Neural progenitor cell (in vitro differentiated cells): ENCODE results near the gene SLC25A26. TPM values are rescaled to one million over a fixed set of nuclear protein-coding genes. Genes with fewer than 3 reads are reported as not detected.

Experiments used
- DNase-seq: peaks from one replicate; pipeline ENCODE4 v3.0.0-alpha.2; 2016; ENCODE audit warnings: low spot score
- H2AFZ ChIP-seq: fragments of 200-600 bp; sonication (generic); replicated peaks from 2 replicates; pipeline ENCODE4 v1.6.1; 2016; ENCODE audit warnings: antibody characterized with exemption
- H3F3A ChIP-seq: fragments of 200-600 bp; sonication (generic); 2 replicates; pipeline ENCODE4 v1.6.1; 2016; ENCODE audit warnings: antibody characterized with exemption, low read depth
- H3K27ac ChIP-seq: fragments of 200-600 bp; sonication (generic); 2 replicates; pipeline ENCODE4 v1.5.1; 2016; ENCODE audit warnings: mild to moderate bottlenecking
- H3K27me3 ChIP-seq: fragments of 200-600 bp; sonication (generic); 2 replicates; pipeline ENCODE4 v1.6.1; 2016; ENCODE audit warnings: mild to moderate bottlenecking, moderate library complexity
- H3K36me3 ChIP-seq: fragments of 200-600 bp; sonication (generic); 2 replicates; pipeline ENCODE4 v1.5.1; 2016
- H3K4me1 ChIP-seq: fragments of 200-600 bp; sonication (generic); 2 replicates; pipeline ENCODE4 v1.6.1; 2016; ENCODE audit warnings: mixed run types
- H3K4me2 ChIP-seq: fragments of 200-600 bp; sonication (generic); 2 replicates; pipeline ENCODE4 v1.6.1; 2016
- H3K4me3 ChIP-seq: fragments of 200-600 bp; sonication (generic); 2 replicates; pipeline ENCODE4 v1.5.1; 2016
- H3K79me2 ChIP-seq: fragments of 200-600 bp; sonication (generic); 2 replicates; pipeline ENCODE4 v1.6.1; 2016; ENCODE audit warnings: low read depth
- H3K9ac ChIP-seq: fragments of 200-600 bp; sonication (generic); 2 replicates; pipeline ENCODE4 v1.6.1; 2016
- H3K9me3 ChIP-seq: fragments of 200-600 bp; sonication (generic); 2 replicates; pipeline ENCODE4 v1.5.1; 2016; ENCODE audit warnings: low read depth
- H4K20me1 ChIP-seq: fragments of 200-600 bp; sonication (generic); 2 replicates; pipeline ENCODE4 v1.6.1; 2016; ENCODE audit warnings: low read depth
- H3K27ac Mint-ChIP-seq: 3 replicates; pipeline ENCODE4 v1.8.0; 2021; ENCODE audit warnings: mixed read lengths
- H3K27me3 Mint-ChIP-seq: 2 replicates; pipeline ENCODE4 v1.8.0; 2022; ENCODE audit warnings: low read depth, mild to moderate bottlenecking, inconsistent platforms, moderate library complexity, mixed read lengths; ENCODE audit not compliant: insufficient read depth
- H3K36me3 Mint-ChIP-seq: 3 replicates; pipeline ENCODE4 v1.8.0; 2021; ENCODE audit warnings: mixed read lengths
- H3K4me1 Mint-ChIP-seq: 3 replicates; pipeline ENCODE4 v1.8.0; 2021; ENCODE audit warnings: mixed read lengths
- H3K4me3 Mint-ChIP-seq: 3 replicates; pipeline ENCODE4 v1.8.0; 2021; ENCODE audit warnings: mild to moderate bottlenecking, moderate library complexity, mixed read lengths
- H3K9me3 Mint-ChIP-seq: 3 replicates; pipeline ENCODE4 v1.8.0; 2020; ENCODE audit warnings: mixed read lengths
- EZH2 ChIP-seq: fragments of 200-600 bp; sonication (generic); IDR thresholded peaks from 2 replicates; pipeline ENCODE4 v1.6.1; 2017; ENCODE audit warnings: antibody characterized with exemption, mild to moderate bottlenecking, moderate library complexity
- EZH2phosphoT487 ChIP-seq: fragments of 200-600 bp; sonication (generic); IDR thresholded peaks from 2 replicates; pipeline ENCODE4 v1.6.1; 2017; ENCODE audit warnings: antibody characterized with exemption
- total RNA-seq: library from RNA; depleted of rRNA; stranded (reverse); fragments of >200 nt; gene quantifications from 2 replicates; pipeline ENCODE4 v1.2.3, GENCODE V29; 2015; ENCODE audit warnings: low replicate concordance
- TF ChIP-seq, protein P1 (sequence below): fragments of 200-600 bp; sonication (generic); IDR thresholded peaks from 2 replicates; pipeline ENCODE4 v1.5.1; 2017; ENCODE audit warnings: antibody characterized with exemption, mild to moderate bottlenecking

The SLC25A26 gene
- total RNA-seq, 1 donor from 2014 or later, result 17.0 TPM

DNA sequence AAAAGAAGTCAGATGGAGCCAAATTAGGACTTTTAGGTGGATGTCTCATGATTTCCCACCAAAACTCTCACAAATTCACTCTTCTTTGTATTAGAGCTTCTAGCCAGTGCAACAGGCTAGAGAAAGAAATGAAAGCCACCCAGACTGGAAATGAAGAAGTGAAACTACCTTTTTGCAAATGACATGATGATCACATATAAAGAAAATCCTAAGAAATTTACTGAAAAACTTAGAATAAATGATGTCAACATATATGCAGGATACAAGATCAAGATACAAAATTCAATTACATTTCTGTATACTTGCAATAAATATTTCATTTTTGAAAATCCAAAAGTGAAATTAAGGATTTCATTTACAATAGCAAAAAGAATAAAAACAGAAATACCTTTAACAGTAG lies 169.2 kb downstream of the SLC25A26 start:
- Histone ChIP-seq H3K36me3 (peaks cover 49% of the 10 kb centered on the region), H3K4me2 (no peak overlapping the region), H4K20me1 (peaks cover 78% of the 10 kb centered on the region), H3K27me3 (no peaks in the 10 kb centered on the region), H3K9ac (no peak overlapping the region), H3F3A (peaks cover 50% of the 10 kb centered on the region), H3K9me3 (no peaks in the 10 kb centered on the region), H3K4me3 (no peak overlapping the region), H3K27ac (peak overlapping the region; percentile 63), H3K79me2 (peaks cover 78% of the 10 kb centered on the region), H3K4me1 (peaks cover 3% of the 10 kb centered on the region), H2AFZ (no peak overlapping the region)
- DNase-seq, result no peak
- H3K27me3 Mint-ChIP-seq, result no peaks in the 10 kb centered on the region
- H3K4me1 Mint-ChIP-seq, result peaks cover 9% of the 10 kb centered on the region
- no peak overlapping the region for H3K27ac Mint-ChIP-seq
- TF ChIP-seq EZH2phosphoT487, result no peak
- H3K4me3 Mint-ChIP-seq, result no peak overlapping the region
- H3K9me3 Mint-ChIP-seq, result peaks cover 7% of the 10 kb centered on the region
- peaks cover 83% of the 10 kb centered on the region for H3K36me3 Mint-ChIP-seq

DNA sequence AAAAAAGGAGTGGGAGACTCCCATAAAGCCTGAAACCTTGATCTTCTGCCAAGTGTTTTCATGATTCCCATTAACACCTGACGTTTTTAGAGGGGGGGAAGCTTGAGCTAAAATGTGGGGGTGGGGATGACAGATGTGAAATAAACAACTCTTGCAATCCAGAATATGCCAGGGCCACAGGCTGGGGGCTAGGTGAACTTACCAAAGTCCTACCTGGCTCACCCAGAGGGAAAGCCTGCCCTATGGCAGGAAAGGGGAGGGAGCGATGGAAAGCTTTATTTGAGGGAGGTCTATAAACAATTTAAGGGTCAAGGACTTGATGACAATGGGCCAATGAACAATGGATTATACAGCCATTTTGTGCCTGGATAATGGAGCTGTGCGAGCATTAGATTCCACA lies 171.7 kb downstream of the SLC25A26 start:
- Mint-ChIP-seq H3K9me3 (peaks cover 4% of the 10 kb centered on the region), H3K4me3 (no peak overlapping the region), H3K4me1 (peaks cover 12% of the 10 kb centered on the region), H3K36me3 (peaks cover 72% of the 10 kb centered on the region), H3K27ac (no peak overlapping the region), H3K27me3 (no peaks in the 10 kb centered on the region)
- Histone ChIP-seq H2AFZ (no peak overlapping the region), H3K36me3 (peaks cover 35% of the 10 kb centered on the region), H3K9me3 (no peaks in the 10 kb centered on the region), H3K4me3 (no peak overlapping the region), H3K9ac (no peak overlapping the region), H3K27ac (no peak overlapping the region), H3F3A (peaks cover 46% of the 10 kb centered on the region), H4K20me1 (peaks cover 77% of the 10 kb centered on the region), H3K4me2 (no peak overlapping the region), H3K27me3 (no peaks in the 10 kb centered on the region), H3K79me2 (peaks cover 71% of the 10 kb centered on the region), H3K4me1 (peaks cover 3% of the 10 kb centered on the region)
- DNase-seq, result no peak
- TF ChIP-seq EZH2 (no peak), EZH2phosphoT487 (no peak)
- TF ChIP-seq, protein P1, sequence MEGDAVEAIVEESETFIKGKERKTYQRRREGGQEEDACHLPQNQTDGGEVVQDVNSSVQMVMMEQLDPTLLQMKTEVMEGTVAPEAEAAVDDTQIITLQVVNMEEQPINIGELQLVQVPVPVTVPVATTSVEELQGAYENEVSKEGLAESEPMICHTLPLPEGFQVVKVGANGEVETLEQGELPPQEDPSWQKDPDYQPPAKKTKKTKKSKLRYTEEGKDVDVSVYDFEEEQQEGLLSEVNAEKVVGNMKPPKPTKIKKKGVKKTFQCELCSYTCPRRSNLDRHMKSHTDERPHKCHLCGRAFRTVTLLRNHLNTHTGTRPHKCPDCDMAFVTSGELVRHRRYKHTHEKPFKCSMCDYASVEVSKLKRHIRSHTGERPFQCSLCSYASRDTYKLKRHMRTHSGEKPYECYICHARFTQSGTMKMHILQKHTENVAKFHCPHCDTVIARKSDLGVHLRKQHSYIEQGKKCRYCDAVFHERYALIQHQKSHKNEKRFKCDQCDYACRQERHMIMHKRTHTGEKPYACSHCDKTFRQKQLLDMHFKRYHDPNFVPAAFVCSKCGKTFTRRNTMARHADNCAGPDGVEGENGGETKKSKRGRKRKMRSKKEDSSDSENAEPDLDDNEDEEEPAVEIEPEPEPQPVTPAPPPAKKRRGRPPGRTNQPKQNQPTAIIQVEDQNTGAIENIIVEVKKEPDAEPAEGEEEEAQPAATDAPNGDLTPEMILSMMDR, result no peak

DNA sequence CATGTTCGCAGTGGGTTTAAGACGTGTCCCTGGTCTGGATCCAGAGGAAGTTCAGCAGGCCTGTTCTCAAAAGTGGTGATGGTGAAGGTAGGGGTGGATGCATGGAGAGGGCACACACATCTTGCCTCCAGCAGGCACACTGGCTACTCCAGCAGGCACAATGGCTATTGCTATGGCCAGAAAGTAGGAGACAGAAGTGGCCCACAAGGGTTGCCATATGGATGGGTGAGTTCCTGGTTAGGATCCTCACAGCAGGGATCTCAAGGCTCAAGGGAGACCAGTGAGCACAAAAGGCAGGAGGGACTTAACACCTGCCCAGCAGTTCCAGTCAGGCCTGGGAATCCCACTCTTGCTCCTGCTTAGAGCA lies 172.1 kb downstream of the SLC25A26 start:
- H3K36me3 Mint-ChIP-seq, result peaks cover 76% of the 10 kb centered on the region
- TF ChIP-seq, protein P1, result no peak
- TF ChIP-seq EZH2phosphoT487 (no peak), EZH2 (no peak)
- no peak overlapping the region for H2AFZ ChIP-seq
- H3K9me3 ChIP-seq, result no peaks in the 10 kb centered on the region
- no peak overlapping the region for H3K4me2 ChIP-seq
- H3F3A ChIP-seq, result peaks cover 46% of the 10 kb centered on the region
- no peak overlapping the region for H3K4me3 Mint-ChIP-seq
- peaks cover 71% of the 10 kb centered on the region for H3K79me2 ChIP-seq
- no peak overlapping the region for H3K4me3 ChIP-seq
- H3K4me1 ChIP-seq, result peaks cover 3% of the 10 kb centered on the region
- H3K9me3 Mint-ChIP-seq, result peaks cover 4% of the 10 kb centered on the region
- no peak for DNase-seq
- no peaks in the 10 kb centered on the region for H3K27me3 Mint-ChIP-seq
- H3K27me3 ChIP-seq, result no peaks in the 10 kb centered on the region
- no peak overlapping the region for H3K9ac ChIP-seq
- no peak overlapping the region for H3K27ac Mint-ChIP-seq
- no peak overlapping the region for H3K27ac ChIP-seq
- H3K36me3 ChIP-seq, result peaks cover 39% of the 10 kb centered on the region
- H3K4me1 Mint-ChIP-seq, result peaks cover 12% of the 10 kb centered on the region
- H4K20me1 ChIP-seq, result peaks cover 80% of the 10 kb centered on the region

DNA sequence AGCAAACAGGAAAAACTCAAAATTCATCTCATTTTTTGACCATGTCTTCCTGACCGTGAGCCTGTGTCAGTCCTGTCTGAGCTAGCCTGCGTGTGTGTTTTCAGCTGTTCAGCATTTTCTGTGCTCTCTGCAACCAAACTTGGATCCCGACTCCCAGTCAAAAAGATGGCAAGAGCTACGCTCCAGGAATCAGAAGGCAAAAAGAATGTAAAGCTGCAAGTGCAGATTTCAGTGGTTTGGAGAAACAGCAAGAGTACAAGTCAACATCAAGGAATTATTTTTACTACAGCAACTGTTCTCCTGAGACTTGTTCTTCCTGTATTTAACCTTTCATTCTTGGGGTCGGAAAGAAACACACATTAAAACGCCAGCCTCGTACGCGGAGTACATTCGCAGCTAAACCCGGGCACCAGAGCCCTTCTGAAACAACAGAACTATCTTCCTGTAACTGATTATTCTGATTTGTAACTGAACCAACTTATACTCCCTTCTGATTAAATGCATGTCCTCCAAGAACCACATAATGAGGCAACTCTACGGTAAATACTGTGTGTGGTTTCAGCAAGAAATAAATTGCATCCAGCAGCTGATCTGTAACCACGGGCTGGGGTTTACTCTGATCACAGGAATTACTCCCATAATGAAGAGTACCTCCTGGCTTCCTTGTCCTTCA lies 172.7 kb downstream of the SLC25A26 start:
- no peak overlapping the region for H3K4me3 ChIP-seq
- H4K20me1 ChIP-seq, result peaks cover 81% of the 10 kb centered on the region
- H3K9me3 ChIP-seq, result no peaks in the 10 kb centered on the region
- peaks cover 3% of the 10 kb centered on the region for H3K4me1 ChIP-seq
- peaks cover 42% of the 10 kb centered on the region for H3F3A ChIP-seq
- H3K27me3 ChIP-seq, result no peaks in the 10 kb centered on the region
- no peak for TF ChIP-seq EZH2phosphoT487
- TF ChIP-seq, protein P1, result no peak
- TF ChIP-seq EZH2, result no peak
- H3K27ac Mint-ChIP-seq, result peak overlapping the region; percentile 8
- H3K36me3 ChIP-seq, result peaks cover 41% of the 10 kb centered on the region
- no peak overlapping the region for H3K4me3 Mint-ChIP-seq
- peaks cover 73% of the 10 kb centered on the region for H3K36me3 Mint-ChIP-seq
- H3K79me2 ChIP-seq, result peaks cover 71% of the 10 kb centered on the region
- peaks cover 13% of the 10 kb centered on the region for H3K4me1 Mint-ChIP-seq
- no peaks in the 10 kb centered on the region for H3K27me3 Mint-ChIP-seq
- no peak overlapping the region for H3K9ac ChIP-seq
- no peak overlapping the region for H2AFZ ChIP-seq
- H3K9me3 Mint-ChIP-seq, result peaks cover 2% of the 10 kb centered on the region
- peak overlapping the region; percentile 32 for H3K27ac ChIP-seq
- no peak overlapping the region for H3K4me2 ChIP-seq
- DNase-seq, result no peak
